Right lobe of liver (tissue), 4 donors: Measurements from ENCODE around the gene LRP2BP.

Experiments
- CTCF ChIP-seq, 4 donors: fragments of 200-600 bp in 3 of 4; fragments of 450-650 bp in 1 of 4; IDR thresholded peaks; one replicate each; pipeline versions ENCODE4 v1.5.1 to v1.8.0; 2016 to 2022; ENCODE audit warnings: antibody characterized with exemption in 4 of 4, mild to moderate bottlenecking in 2 of 4
- POLR2A ChIP-seq: fragments of 450-650 bp; IDR thresholded peaks from one replicate; pipeline ENCODE4 v1.6.1; 2017; ENCODE audit warnings: antibody characterized with exemption, mild to moderate bottlenecking
- donor health status: DM: no; HTN: no; CAD: no.
- donor health status: DM: no; HTN: no; CAD: no.
- donor health status: DM: no; HTN: yes; CAD: no.

GRCh38 chr4:185343726-185344581 is 51.8 kb downstream of the LRP2BP start:
- TF ChIP-seq POLR2A, result no peak
- no peak for TF ChIP-seq CTCF (IDR thresholded peaks at IDR 0.05)
